Stomach (tissue), 9 donors: Measurements from ENCODE around the gene SH3BGRL2. TPM values are rescaled to one million over a fixed set of nuclear protein-coding genes. Genes with fewer than 3 reads are reported as not detected.
"Not testable (repeated sequence)": the region's sequence is repeated elsewhere in the genome, so short reads cannot be mapped to it uniquely, and the experiment has no call there.

Source experiments
- DNase-seq, 2 donors: peaks; one replicate each; pipeline versions ENCODE4 v3.0.0 to v3.0.0-alpha.2; 2013 to 2019
- H3K27ac ChIP-seq, 5 donors: fragments of 200-600 bp in 4 of 5; sonication (generic) in 4 of 5; one replicate each; pipeline ENCODE4 v1.5.1; 2013 to 2019; ENCODE audit warnings: mild to moderate bottlenecking in 1 of 5, moderate library complexity in 1 of 5
- H3K27me3 ChIP-seq, 3 donors: fragments of 200-600 bp; sonication (generic); one replicate each; pipeline ENCODE4 v1.5.1; 2017 to 2019; ENCODE audit warnings: mixed run types in 1 of 3
- H3K36me3 ChIP-seq, 4 donors: fragments of 200-600 bp; sonication (generic); 1 replicate in 3 of 4; 2 replicates in 1 of 4; pipeline ENCODE4 v1.5.1; 2016 to 2019
- H3K4me1 ChIP-seq, 4 donors: fragments of 200-600 bp; sonication (generic); one replicate each; pipeline ENCODE4 v1.5.1; 2016 to 2019
- H3K4me3 ChIP-seq, 4 donors: fragments of 200-600 bp; sonication (generic) in 3 of 4; one replicate each; pipeline ENCODE4 v1.5.1; 2016 to 2019; ENCODE audit warnings: mild to moderate bottlenecking in 1 of 4
- H3K9me3 ChIP-seq, 4 donors: fragments of 200-600 bp; sonication (generic); one replicate each; pipeline ENCODE4 v1.5.1; 2016 to 2019
- EP300 ChIP-seq: sonication (generic); formaldehyde crosslinking; IDR thresholded peaks from one replicate; pipeline ENCODE4 v1.6.1; 2017; ENCODE audit warnings: antibody characterized with exemption
- POLR2A ChIP-seq, 4 donors: fragments of 450-650 bp; IDR thresholded peaks; one replicate each; pipeline ENCODE4 v1.6.1; 2016; ENCODE audit warnings: antibody characterized with exemption in 4 of 4, control low read depth in 2 of 4, mild to moderate bottlenecking in 1 of 4, moderate library complexity in 1 of 4
- POLR2AphosphoS5 ChIP-seq, 3 donors: sonication (generic); formaldehyde crosslinking; IDR thresholded peaks; one replicate each; pipeline ENCODE4 v1.6.1; 2016; ENCODE audit warnings: antibody characterized with exemption in 3 of 3
- WGBS, 5 donors: extraction: QIAGEN DNeasy Blood & Tissue Kit in 3 of 5; methylation state at CpG; one replicate each; pipeline versions ENCODE4 v1.1.5 to v1.1.7; 2013 to 2018; 5-methylcytosine and 5-hydroxymethylcytosine counted together
- intact Hi-C: fragments of 100-400 bp; cut with DNase I; formaldehyde crosslinking; loops from one replicate; pipeline ENCODE4 v1.15.1; 2023; ENCODE audit warnings: low total_unique reads
- polyA plus RNA-seq, 3 donors: library from polyadenylated mRNA; stranded (reverse); fragments of 200-250 nt; gene quantifications; one replicate each; pipeline ENCODE4 v1.2.3, GENCODE V29; 2013
- total RNA-seq, 5 donors: library from RNA; depleted of rRNA; stranded (reverse); fragments of >200 nt; gene quantifications; one replicate each; pipeline versions ENCODE4 v1.1.0 to v1.2.3, GENCODE V29; 2014 to 2016
- TF ChIP-seq, protein P1 (sequence below), 7 experiments: fragments of 450-650 bp in 4 of 7; fragments of 200-600 bp in 3 of 7; sonication (generic) in 3 of 7; IDR thresholded peaks; one replicate each; pipeline ENCODE4 v1.5.1; 2016 to 2019; ENCODE audit warnings: antibody characterized with exemption in 7 of 7, control low read depth in 2 of 7, mild to moderate bottlenecking in 1 of 7
- donor health status: healthy with polysubstance abuse.
- donor health status: Bipolar disorder and iron deficiency.
- donor health status: healthy.

The SH3BGRL2 gene
- total and polyA plus RNA-seq, 8 donors = 14.8 to 225 (median 33.3) TPM

DNA sequence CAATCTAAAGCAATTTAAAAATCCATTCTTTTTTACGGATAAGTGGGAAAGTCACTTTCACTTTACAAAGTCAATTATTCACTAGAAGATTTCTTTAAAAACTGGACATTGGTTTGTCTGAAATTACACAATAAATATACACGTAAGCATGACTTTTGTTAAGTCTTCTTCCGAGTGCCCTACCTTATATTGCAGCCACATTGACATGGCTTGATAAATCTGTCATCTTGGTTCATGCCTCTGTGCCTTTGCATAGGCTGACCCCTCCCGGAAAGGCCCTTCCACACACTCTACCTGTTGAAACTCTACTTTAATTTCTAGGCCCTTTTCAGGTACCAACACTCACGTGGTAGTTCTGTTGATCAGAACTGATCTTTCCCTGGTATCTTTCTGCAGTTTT, 104.1 kb downstream of the SH3BGRL2 start:
- Histone ChIP-seq H3K36me3 (no peaks in the 10 kb centered on the region), H3K27me3 (no peaks in the 10 kb centered on the region), H3K9me3 (no peaks in the 10 kb centered on the region), H3K4me1 (peaks cover 0 to 10% (median 0%) of the 10 kb centered on the region in 4 donors), H3K27ac (no peak overlapping the region), H3K4me3 (no peak overlapping the region)
- DNase-seq = no peak
- intact Hi-C loops = no loop called here
- TF ChIP-seq POLR2A (IDR thresholded peaks at IDR 0.05) = no peak
- TF ChIP-seq POLR2AphosphoS5 (IDR thresholded peaks at IDR 0.05) = no peak
- TF ChIP-seq, protein P1, sequence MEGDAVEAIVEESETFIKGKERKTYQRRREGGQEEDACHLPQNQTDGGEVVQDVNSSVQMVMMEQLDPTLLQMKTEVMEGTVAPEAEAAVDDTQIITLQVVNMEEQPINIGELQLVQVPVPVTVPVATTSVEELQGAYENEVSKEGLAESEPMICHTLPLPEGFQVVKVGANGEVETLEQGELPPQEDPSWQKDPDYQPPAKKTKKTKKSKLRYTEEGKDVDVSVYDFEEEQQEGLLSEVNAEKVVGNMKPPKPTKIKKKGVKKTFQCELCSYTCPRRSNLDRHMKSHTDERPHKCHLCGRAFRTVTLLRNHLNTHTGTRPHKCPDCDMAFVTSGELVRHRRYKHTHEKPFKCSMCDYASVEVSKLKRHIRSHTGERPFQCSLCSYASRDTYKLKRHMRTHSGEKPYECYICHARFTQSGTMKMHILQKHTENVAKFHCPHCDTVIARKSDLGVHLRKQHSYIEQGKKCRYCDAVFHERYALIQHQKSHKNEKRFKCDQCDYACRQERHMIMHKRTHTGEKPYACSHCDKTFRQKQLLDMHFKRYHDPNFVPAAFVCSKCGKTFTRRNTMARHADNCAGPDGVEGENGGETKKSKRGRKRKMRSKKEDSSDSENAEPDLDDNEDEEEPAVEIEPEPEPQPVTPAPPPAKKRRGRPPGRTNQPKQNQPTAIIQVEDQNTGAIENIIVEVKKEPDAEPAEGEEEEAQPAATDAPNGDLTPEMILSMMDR (IDR thresholded peaks at IDR 0.05) = no peak
- no peak for TF ChIP-seq EP300
- 81 to 90% (median 87%) methylated on average over 5 of the region's 5 CpGs for WGBS, 5 donors

DNA sequence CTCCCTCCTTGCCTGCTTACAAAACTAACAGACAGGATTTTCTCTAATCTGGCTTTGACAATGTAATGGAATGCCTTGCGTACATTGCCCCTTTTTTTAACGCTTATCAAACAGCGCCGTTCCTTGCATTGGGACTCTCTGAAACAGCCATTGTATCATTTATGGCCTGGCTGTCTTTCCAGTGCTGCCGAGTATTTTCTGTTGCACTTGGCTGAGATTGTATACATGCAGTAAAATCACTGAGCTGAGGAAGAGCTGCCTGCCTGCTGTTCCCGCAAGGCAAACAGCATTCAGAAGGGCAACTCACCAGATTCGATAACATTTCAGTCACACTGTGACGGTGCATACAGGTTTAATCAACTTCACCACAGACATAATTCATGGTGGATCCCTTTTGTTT, 106.0 kb downstream of the SH3BGRL2 start:
- DNase-seq = peak in 1 of 2 donors; percentile 38
- Histone ChIP-seq H3K4me1 (peaks cover 0 to 10% (median 0%) of the 10 kb centered on the region in 4 donors), H3K27me3 (no peaks in the 10 kb centered on the region), H3K36me3 (no peaks in the 10 kb centered on the region), H3K9me3 (no peaks in the 10 kb centered on the region), H3K4me3 (peak overlapping the region in 3 of 4 donors; percentile 10 to 23 (median 19)), H3K27ac (no peak overlapping the region)
- intact Hi-C loops = no loop called here
- no peak for TF ChIP-seq EP300
- no peak for TF ChIP-seq POLR2A (IDR thresholded peaks at IDR 0.05)
- no peak for TF ChIP-seq POLR2AphosphoS5 (IDR thresholded peaks at IDR 0.05)
- TF ChIP-seq, protein P1 (IDR thresholded peaks at IDR 0.05) = no peak
- WGBS, 5 donors = 16 to 33% (median 27%) methylated on average over 8 of the region's 8 CpGs

DNA sequence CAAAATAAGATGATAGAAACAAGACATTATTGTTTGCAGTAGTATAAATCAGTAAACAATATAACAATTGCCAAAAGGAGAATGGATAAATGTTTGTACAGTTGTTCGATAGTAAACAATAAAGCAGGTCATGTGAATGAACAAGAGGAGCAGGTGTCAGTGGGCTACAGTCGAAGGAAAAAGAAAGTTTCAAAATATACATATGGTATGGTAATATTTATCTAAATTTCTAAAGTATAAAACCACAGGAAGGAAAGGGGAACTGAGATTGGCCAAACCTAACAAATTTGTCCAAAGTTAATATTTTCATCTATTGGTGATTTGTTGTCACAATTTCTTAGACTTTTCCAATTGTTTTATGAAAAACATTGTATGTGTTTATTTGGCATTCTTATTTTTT, 110.9 kb downstream of the SH3BGRL2 start:
- H3K36me3 ChIP-seq = no peaks in the 10 kb centered on the region
- no peak for DNase-seq
- no peak overlapping the region for H3K4me3 ChIP-seq
- no peak for TF ChIP-seq EP300
- no peak for TF ChIP-seq POLR2AphosphoS5 (IDR thresholded peaks at IDR 0.05)
- WGBS, 5 donors = 65 to 73% (median 71%) methylated on average over 2 of the region's 2 CpGs
- peaks cover 0 to 5% (median 0%) of the 10 kb centered on the region in 4 donors for H3K4me1 ChIP-seq
- H3K9me3 ChIP-seq = peaks cover 0 to 7% (median 2%) of the 10 kb centered on the region in 4 donors
- no peaks in the 10 kb centered on the region for H3K27me3 ChIP-seq
- intact Hi-C loops = no loop called here
- H3K27ac ChIP-seq = no peak overlapping the region

DNA sequence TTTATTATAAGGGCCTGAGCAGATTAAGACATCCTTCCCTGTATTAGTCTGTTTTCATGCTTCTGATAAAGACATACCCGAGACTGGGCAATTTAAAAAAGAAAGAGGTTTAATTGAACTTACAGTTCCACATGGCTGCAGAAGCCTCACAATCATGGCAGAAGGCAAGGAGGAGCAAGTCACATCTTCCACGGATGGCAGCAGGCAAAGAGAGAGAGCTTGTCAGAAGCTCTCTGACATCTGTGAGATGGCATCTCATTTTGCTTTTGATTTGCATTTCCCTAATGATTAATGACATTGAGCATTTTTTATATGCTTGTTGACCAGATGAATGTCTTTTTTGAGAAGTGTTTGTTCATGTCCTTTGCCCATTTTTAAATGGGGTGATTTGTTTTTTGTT, 114.2 kb downstream of the SH3BGRL2 start:
- intact Hi-C loops, H3K27me3 ChIP-seq, H3K36me3 ChIP-seq, H3K4me1 ChIP-seq, H3K4me3 ChIP-seq, H3K27ac ChIP-seq, DNase-seq, H3K9me3 ChIP-seq: not testable (repeated sequence)
- whole genome bisulfite sequencing, 5 donors = 81 to 93% (median 88%) methylated on average over 2 of the region's 2 CpGs

DNA sequence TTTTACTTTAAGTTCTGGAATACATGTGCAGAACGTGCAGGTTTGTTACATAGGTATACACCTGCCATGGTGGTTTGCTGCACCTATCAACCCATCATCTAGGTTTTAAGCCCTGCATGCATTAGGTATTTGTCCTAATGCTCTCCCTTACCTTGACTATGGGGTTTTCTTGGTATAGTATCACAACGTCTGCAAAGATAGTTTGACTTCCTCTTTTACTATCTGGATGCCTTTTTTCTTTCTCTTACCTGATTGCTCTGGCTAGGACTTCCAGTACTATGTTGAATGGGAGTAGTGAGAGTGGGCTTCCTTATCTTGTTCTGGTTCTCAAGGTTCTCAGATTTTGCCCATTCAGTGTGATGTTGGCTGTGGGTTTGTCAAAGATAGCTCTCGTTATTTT, 115.2 kb downstream of the SH3BGRL2 start:
- H3K27ac ChIP-seq, H3K4me1 ChIP-seq, intact Hi-C loops, DNase-seq, H3K27me3 ChIP-seq, H3K36me3 ChIP-seq, H3K4me3 ChIP-seq, H3K9me3 ChIP-seq: not testable (repeated sequence)
- WGBS, 5 donors = 77 to 86% (median 82%) methylated on average over 3 of the region's 3 CpGs

DNA sequence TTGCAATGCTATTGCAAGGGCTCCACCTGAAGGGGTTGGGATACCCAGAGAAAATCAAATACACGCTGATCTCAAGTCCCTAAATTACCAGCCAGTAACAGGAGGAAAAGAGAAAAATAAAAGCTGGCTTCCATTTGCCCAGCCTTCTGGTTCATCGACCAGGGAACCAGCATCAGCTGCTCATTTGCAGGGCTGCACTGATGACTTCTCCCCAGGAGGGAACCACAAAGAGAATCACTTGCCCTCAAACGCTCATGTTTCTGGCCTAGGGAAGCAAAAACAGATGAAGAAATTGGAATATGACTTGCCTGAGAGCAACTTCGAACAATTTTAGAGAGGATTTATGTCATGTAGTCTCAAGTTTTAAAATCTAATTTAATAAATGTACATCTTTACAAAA, 119.7 kb downstream of the SH3BGRL2 start:
- WGBS, 5 donors = 60 to 68% (median 67%) methylated on average over 4 of the region's 4 CpGs
- DNase-seq = no peak
- no peaks in the 10 kb centered on the region for H3K4me1 ChIP-seq
- no peak overlapping the region for H3K27ac ChIP-seq
- H3K4me3 ChIP-seq = no peak overlapping the region
- TF ChIP-seq POLR2A (IDR thresholded peaks at IDR 0.05) = no peak
- TF ChIP-seq POLR2AphosphoS5 (IDR thresholded peaks at IDR 0.05) = no peak
- no peak for TF ChIP-seq EP300
- TF ChIP-seq, protein P1 (IDR thresholded peaks at IDR 0.05) = no peak
- peaks cover 0 to 6% (median 0%) of the 10 kb centered on the region in 3 donors for H3K27me3 ChIP-seq
- H3K9me3 ChIP-seq = no peaks in the 10 kb centered on the region
- H3K36me3 ChIP-seq = no peaks in the 10 kb centered on the region
- intact Hi-C loops = no loop called here

Other genes starting within 250 kb of the SH3BGRL2 start
- 1 to 10 TPM in 3 of 5 donors, under 1 TPM in 1, not detected in 1; under 0.01 to 9.5 (median 4.1) TPM for gene LCA5, start 93.9 kb upstream of the SH3BGRL2 start, total RNA-seq
- 1 to 10 TPM in 2 of 3 donors, under 1 TPM in 1; 0.87 to 1.3 (median 1.2) TPM for gene LCA5, start 93.9 kb upstream of the SH3BGRL2 start, polyA plus RNA-seq